Stimulated activated CD8-positive, alpha-beta memory T cell treated with anti-CD3 and anti-CD28 coated beads, Interleukin-7, amount 100 ng/mL, for 48 hours (primary cell): ENCODE results near the gene CERS3.

ENCODE experiments used
- DNase-seq, 2 donors: peaks; one replicate each; pipeline ENCODE4 v3.0.0-alpha.2; 2020; ENCODE audit warnings: low read depth in 1 of 2; ENCODE audit errors: extremely low read depth in 1 of 2

The CERS3 gene

GRCh38 chr15:100528833-100529428, at the start of gene CERS3:
CERS3 (minus strand) TSS chr15:100528950; CDS start chr15:100501849, 27,101 bp downstream.
- no peak for DNase-seq

DNA sequence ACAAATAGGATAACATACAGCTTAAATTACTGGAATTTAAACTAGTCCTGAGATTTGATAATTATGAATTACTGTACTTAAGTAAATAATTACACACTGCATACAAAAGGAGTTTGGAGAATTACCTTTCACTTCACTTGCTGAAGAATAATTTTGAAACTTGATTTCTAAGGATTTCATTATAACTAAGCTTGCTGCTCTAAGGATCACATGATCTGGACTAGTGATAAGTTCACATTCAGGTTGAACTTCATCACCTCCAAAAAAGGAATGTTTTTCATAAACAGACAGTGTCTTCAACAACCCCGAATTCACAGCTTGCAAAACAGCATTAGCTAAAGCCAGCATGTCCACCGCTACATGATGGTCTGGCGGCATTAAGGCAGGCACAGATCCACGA, 44.8 kb upstream of the CERS3 start:
- no peak for DNase-seq

DNA sequence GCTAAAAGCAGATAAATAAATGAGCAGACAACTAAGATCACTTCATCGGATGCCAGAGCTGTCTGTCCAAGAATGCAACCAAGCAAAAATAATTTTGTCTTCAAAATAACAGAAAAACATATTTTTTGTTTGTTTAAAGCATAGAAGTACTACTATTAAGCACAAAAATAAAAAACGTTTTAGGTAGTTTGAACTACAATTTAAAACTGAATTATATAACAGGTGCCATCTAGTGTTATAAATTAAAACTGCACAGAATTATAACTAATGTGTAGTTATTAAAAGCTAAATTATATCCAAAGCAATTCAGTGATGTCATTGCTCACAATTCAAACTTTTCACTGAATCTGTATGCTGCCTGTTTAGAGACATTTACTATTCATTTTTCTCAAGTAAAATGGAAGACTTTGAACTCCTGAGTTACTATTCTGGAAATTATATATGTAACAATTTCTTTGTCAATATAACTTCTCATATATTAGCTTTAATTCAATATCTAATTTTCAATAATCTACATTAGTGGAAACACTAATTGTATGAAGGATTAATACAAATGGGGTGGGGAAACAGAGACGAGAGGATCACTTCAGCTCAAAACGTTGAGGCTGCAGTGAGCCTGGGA, 43.7 kb upstream of the CERS3 start:
- no peak for DNase-seq

DNA sequence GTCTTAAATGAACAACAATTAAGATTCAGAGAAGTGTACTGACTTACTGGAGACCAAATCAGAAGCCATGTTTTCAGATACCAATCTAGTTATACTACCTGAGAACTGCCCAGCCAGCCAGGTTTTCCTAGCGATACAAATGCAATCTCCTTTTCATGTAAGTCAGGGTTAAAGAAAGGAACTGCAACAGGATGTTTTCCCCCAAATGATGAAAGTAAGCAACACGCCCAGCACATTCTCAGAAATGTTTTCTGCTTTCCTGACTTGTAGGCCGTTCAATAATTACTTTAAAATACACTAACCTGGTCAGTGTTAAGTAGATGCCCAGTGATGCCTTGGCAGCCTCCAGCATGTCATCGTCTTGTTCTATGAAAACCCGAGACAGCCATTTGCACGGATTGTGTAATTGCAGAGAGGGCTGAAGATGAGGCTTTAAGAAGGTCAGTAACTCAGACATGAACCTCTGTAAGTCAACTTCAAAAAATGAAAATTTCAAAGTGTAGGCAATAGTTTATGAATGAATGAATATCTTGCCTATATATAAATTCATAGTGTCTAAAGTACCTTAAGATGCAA, 42.9 kb upstream of the CERS3 start:
- no peak for DNase-seq

- DNase-seq = no peak
Observed at GRCh38 chr15:100570735-100571313, 42.1 kb upstream of the CERS3 start.

- no peak for DNase-seq
Observed at GRCh38 chr15:100570275-100570674, 41.5 kb upstream of the CERS3 start.

DNA sequence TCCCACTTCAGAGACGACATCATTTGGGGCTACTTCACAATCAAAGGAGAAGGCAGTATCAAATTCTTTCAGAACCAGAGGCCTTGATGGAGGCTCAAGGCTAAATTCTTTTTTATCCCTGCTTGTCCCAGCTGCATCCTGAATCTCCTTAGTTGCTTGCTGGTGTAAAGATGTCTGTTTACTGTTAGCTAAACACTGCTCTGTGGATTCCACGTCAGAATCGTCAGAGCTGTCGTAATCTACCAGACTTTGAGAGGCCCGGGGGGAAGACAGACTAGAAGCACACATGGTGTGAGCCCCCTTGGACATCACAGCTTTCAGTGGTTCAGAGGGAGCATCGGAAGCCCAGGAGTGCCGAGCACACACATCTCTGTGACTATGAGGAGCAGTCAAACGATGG, 40.6 kb upstream of the CERS3 start:
- DNase-seq = no peak

DNA sequence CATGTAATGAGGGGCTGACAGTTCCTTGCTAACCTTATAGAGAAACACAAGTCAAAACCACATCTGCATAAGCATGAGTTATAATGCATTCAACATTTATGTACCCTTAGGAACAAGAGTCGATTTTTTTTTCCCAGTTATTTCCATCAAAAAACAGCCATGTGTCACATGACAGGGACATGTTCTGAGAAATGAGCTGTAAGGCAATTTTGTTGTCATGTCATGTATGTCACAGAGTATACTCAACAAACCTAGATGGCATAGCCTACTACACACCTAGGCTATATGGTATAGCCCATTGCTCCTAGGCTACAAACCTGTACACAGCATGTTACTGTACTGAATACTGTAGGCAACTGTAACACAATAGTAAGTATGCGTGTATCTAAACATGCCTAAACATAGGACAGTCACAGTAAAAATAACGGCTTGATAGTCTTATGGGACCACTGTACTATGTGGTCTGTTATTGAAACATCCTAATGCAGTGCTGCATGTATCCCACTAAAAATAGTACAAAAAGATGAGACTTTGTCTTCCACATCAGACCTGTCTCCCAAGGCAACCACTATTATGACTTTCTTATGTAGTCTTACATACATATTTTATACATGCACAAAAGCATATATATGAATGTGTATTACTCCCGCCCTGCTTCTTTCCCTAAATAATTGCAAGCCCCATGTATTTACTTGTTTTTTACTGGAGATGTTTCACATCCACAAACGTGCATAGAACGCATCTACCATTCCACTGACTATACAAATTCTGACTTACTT, 38.3 kb upstream of the CERS3 start:
- DNase-seq = no peak

GRCh38 chr15:100565591-100565990, 36.8 kb upstream of the CERS3 start:
- DNase-seq = no peak

- no peak for DNase-seq
Observed at GRCh38 chr15:100560323-100560722, 31.6 kb upstream of the CERS3 start.

GRCh38 chr15:100559330-100559729, 30.6 kb upstream of the CERS3 start:
- no peak for DNase-seq

- no peak for DNase-seq
Observed at GRCh38 chr15:100558771-100559254, 30.1 kb upstream of the CERS3 start.

GRCh38 chr15:100553468-100553867, 24.7 kb upstream of the CERS3 start:
- no peak for DNase-seq

- DNase-seq = no peak
Observed at GRCh38 chr15:100547961-100548360, 19.2 kb upstream of the CERS3 start.

DNA sequence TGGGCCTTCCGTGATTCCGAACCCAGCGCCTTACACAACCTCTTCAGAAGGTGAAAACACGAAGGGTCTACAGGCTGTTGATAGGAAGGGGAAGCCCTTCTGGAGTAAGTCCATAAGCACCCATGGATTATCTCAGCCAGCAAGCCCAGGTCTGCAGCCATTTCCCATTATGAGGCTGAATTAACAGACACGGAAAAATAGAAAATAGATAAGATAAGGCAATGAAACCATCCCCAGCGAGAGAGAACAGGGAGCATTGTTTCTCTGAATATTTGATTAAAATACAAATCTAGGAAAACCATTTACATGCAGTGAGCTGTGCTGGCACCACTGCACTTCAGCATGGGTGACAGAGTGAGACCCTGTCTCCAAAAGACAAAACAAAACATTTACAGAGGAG, 16.2 kb upstream of the CERS3 start:
- no peak for DNase-seq

DNA sequence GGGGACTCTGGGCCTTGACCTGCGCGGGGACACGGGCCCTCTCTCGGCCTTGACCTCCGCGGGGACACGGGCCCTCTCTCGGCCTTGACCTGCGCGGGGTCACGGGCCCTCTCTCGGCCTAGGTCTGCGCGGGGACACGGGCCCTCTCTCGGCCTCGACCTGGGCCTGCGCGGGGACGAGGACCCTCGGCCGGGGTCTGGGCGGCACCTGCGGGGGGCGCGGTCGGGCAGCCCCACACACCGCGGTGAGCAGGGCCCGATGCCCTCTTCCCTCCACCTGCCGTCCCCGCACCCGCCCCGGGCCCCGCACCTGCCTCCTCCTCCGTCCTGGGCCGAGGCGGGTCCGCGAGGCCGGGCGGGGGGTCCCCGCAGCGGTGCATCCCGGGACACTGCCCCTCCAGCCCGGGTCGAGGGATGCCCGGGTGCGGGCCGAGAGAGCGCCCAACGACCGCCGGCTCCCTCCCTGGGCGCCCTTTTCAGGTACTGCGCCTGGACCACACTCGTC, 15.6 kb upstream of the CERS3 start:
- no peak for DNase-seq

DNA sequence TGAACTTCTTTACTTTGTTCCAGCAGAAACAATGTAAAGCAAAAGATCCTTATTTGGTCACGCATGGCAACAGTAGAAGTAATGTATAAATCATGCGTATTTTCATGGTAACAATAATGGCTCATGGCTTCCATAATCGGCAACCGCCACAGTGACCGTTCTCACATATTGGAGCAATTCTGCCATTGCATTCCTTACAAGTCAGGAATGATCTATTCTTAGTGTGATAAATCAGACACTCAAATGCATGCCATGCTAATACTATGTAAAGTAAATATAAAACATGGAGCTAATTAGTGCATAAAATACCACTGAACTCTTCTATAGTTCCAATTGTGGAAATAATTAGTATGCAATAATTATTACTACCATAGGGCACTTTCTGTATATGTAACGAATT, 13.5 kb upstream of the CERS3 start:
- DNase-seq = no peak

GRCh38 chr15:100537331-100537730, 8.6 kb upstream of the CERS3 start:
- no peak for DNase-seq

DNA sequence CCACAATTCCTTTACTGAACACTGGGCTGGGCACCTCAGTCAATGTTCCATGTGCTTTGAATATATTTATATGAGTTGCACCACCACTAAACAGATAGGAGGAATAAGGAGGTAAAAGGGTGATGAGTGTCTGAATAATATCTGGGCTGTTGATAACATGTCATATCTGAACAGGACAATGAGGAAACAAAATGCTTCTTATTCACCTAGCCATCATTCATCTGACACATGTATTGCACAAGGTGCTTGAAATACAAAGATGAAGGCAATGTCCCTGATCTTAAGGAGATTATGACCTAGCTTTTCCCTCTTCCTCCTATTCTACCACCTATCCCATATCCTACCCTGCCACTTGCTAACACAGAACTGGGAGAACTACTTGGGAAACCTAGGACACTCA, 8.0 kb upstream of the CERS3 start:
- DNase-seq = no peak

DNA sequence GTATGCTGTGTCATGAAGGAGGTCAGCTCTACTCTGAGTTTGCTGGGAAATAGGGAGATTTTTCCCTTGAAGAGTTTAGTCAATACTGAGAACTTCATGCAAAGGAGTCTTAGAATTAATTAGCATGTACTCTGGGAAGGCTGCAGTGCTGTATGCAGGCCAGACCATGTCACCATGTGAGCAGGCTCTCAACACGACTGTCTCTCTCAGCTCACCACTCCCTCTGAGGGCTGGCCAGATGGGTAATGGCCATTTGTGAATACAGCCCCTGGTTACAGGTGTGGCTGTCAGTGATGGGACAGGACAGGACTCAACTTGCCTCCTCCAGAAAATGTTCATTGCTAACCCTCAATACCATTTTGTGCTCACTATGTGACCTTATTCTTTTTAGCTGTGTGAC, 5.1 kb upstream of the CERS3 start:
- no peak for DNase-seq

- no peak for DNase-seq
Observed at GRCh38 chr15:100531823-100532327, 3.1 kb upstream of the CERS3 start.
